ENCODE measurements around the gene PSEN2.

DNA sequence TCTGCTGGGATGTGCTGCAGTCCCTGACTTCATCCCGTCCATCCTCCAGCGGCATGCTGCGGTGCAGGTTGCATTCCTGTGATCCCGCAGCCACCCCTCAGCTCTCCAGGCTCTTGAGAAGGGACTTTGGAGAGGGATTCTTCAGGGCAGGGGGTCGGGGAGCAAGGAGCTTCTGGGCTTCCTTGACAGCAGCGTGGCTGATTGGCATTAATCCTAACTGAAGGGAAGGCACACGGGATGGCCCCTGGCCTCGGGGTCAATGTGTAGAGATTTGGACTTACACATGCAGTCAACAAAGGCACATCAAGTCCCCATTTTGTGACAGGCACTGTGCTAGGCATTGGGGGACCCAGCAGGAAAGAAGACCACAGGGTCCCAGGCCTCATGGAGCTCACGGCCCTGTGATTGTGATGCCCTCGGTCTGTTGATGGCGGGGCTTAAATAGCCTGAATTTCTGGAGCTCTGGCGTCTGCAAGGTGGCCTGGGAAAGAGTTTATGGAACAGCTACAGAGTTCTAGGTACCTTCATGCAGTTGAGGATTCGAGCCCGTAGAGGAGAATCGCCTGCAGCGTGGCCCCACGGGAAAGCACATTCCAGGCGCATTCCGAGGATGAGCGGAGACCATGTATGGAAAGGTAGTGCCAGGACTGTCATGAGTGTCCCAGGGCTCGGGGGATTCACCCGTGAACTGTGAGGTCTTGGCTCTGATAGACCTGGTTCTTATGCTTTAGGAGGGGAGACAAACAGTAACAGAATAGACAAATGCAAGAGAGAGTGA lies 20.1 kb downstream of the PSEN2 start:
- TF ChIP-seq CTCF (IDR thresholded peaks at IDR 0.05; ENCODE audit: low read depth, low read length) (no peak), EZH2phosphoT487 (IDR thresholded peaks at IDR 0.05; ENCODE audit: low read depth) (no peak)
